Activated CD8-positive, alpha-beta memory T cell treated with anti-CD3 and anti-CD28 coated beads, Interleukin-2, amount 50 U/mL, for 4 hours (primary cell): Measurements from ENCODE around the gene C1QB.

Experiments used
- DNase-seq: peaks from one replicate; pipeline ENCODE4 v3.0.0-alpha.2; 2020

The C1QB gene

GRCh38 chr1:22635436-22635835 is 17.6 kb upstream of the C1QB start:
- DNase-seq, result no peak

DNA sequence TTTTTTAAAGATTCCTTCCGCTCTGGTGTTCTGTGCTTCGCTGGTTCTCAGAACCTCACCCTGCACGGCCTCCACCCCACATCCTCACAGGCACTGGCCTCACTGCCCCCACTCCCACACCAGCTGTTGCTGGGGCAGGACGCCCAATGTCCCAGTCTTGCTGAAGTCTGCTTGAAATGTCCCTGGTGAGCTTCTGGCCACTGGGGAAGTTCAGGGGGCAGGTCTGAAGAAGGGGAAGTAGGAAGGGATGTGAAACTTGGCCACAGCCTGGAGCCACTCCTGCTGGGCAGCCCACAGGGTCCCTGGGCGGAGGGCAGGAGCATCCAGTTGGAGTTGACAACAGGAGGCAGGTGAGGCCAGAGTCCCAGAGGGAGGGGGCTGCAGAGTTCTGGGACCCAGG is 16.7 kb upstream of the C1QB start, which contains the start of gene C1QA:
TSS of gene C1QA (plus strand) at position 276 of the 400 bp plus-strand sequence. CDS start 989 bp downstream, outside the sequence.
- no peak for DNase-seq

DNA sequence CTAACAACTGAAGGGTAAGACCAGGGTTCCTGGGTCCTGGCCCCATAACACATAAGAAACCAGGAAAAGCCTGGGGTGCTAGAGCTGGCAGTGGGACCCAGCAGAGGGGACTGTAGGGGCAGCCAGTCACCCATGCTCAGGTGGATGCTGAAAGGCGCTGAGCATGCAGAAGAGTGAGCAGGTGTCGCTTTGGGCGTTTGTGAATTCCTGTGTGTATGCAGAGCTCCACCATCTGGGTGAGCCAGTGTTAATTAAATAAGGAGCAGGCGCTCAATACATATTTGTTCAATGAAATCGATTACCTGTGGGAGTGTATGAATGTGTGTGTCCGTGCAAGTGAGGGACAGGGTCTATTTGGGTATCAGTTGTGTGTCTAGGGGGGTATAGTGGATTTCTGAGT is 16.1 kb upstream of the C1QB start:
- no peak for DNase-seq

GRCh38 chr1:22637907-22638445 is 15.1 kb upstream of the C1QB start:
- no peak for DNase-seq

DNA sequence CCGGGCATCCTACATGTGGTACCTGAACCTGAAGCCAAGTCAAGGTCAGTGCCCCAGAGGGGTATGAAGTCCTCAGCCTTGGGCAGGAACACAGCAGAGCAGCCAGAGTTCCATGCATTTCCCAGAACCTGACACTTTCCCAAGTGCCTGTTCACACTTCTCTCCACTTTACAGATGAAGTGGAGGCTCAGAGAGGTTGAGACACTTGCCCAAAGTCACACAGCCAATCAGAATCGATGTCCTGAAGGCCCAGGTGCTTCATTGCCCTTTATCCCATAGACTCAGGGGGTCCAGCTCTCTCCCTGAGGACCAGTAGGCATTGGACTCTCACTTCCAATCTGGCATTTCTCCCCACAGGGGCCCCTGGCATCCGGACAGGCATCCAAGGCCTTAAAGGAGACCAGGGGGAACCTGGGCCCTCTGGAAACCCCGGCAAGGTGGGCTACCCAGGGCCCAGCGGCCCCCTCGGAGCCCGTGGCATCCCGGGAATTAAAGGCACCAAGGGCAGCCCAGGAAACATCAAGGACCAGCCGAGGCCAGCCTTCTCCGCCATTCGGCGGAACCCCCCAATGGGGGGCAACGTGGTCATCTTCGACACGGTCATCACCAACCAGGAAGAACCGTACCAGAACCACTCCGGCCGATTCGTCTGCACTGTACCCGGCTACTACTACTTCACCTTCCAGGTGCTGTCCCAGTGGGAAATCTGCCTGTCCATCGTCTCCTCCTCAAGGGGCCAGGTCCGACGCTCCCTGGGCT is 14.4 kb upstream of the C1QB start:
- no peak for DNase-seq

DNA sequence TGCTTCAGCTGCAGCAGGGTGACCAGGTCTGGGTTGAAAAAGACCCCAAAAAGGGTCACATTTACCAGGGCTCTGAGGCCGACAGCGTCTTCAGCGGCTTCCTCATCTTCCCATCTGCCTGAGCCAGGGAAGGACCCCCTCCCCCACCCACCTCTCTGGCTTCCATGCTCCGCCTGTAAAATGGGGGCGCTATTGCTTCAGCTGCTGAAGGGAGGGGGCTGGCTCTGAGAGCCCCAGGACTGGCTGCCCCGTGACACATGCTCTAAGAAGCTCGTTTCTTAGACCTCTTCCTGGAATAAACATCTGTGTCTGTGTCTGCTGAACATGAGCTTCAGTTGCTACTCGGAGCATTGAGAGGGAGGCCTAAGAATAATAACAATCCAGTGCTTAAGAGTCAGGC is 13.8 kb upstream of the C1QB start:
- DNase-seq, result no peak

GRCh38 chr1:22641247-22641646 is 11.8 kb upstream of the C1QB start:
- no peak for DNase-seq

GRCh38 chr1:22641906-22642636 is 11.0 kb upstream of the C1QB start:
- DNase-seq, result peak; percentile 68

DNA sequence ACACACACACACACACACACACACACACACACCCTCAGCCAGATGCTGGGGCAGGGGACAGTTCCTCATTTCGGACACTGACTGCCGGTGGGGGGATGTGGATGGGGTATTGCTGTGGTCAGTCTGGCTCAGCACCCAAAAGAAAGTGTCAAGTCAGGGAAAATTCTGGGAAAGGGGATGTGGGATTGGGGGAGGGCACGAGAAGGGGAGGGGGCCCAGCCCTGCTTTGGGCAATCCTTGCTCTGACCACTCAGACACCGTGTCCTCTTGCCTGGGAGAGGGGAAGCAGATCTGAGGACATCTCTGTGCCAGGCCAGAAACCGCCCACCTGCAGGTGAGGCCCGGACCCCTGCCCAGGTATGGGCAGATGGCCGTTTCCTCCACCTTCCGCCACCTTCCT is 9.7 kb upstream of the C1QB start, which contains the start of gene C1QC:
TSS of gene C1QC (plus strand) at position 253 of the 400 bp plus-strand sequence. CDS start 391 bp downstream, outside the sequence.
- no peak for DNase-seq

- DNase-seq, result no peak
These were observed 9.1 kb upstream of the C1QB start for GRCh38 chr1:22643928-22644327.

- no peak for DNase-seq
These were observed 7.1 kb upstream of the C1QB start for GRCh38 chr1:22645931-22646330.

GRCh38 chr1:22646384-22646783 is 6.7 kb upstream of the C1QB start:
- DNase-seq, result no peak

- DNase-seq, result no peak
These were observed 2.8 kb upstream of the C1QB start for GRCh38 chr1:22650089-22650693.

- DNase-seq, result no peak
These were observed 837 bp upstream of the C1QB start for GRCh38 chr1:22651941-22652856.

GRCh38 chr1:22654692-22655091 is 1.7 kb downstream of the C1QB start:
- DNase-seq, result no peak

GRCh38 chr1:22658385-22659163 is 5.5 kb downstream of the C1QB start:
- no peak for DNase-seq

DNA sequence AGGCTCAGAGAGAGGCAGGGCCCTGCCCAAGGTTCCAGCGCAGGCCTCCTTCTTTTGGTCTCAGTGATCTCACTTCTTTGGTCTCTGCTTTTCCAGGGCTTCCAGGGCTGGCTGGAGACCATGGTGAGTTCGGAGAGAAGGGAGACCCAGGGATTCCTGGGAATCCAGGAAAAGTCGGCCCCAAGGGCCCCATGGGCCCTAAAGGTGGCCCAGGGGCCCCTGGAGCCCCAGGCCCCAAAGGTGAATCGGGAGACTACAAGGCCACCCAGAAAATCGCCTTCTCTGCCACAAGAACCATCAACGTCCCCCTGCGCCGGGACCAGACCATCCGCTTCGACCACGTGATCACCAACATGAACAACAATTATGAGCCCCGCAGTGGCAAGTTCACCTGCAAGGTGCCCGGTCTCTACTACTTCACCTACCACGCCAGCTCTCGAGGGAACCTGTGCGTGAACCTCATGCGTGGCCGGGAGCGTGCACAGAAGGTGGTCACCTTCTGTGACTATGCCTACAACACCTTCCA is 7.7 kb downstream of the C1QB start:
- no peak for DNase-seq

DNA sequence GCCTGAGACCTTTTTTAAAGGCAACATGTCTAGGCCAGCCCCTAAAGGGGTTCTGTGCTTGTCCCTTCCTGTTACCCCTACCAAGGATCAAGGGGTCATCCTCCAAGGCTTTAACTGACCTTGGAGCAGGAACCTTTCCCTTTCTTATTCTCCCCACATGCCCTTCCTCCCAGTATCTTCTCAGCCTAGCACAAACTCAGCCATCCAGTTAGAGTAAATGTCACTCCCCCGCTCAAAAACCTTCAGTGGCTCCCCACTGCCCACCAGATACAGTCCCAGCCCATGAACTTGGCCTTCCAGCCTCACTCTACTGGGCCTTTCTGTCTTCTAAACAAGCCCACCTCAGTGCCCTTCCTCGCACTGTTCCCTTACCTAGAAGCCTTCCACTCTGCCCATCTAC is 8.8 kb downstream of the C1QB start:
- no peak for DNase-seq

DNA sequence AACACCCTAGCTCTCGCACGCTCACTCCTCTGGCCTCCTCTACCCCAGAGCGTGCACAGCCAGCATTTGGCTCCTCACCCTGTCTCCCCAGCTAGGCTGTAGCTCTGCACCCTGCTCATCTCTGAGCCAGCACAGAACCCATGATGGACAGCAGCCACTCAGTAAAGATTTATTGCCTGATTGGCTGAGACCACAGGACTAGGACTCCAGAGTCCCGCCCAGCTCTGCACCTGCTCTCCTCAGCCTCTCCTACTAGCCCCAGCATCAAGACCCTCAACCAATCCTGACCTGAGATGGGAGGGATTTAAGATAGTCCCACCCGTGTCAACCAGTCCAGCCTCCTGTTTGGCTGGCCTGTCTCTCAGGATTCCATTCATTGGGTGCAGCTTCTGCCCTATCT is 9.3 kb downstream of the C1QB start:
- no peak for DNase-seq

- DNase-seq, result no peak
These were observed 10.0 kb downstream of the C1QB start for GRCh38 chr1:22662986-22663408.

GRCh38 chr1:22665752-22666151 is 12.7 kb downstream of the C1QB start:
- no peak for DNase-seq
